PFSK-1 (cell line): ENCODE measurements around the gene MPP3.

Experiments used
- FOXP2 ChIP-seq: optimal IDR thresholded peaks from 2 replicates; pipeline ENCODE3; 2011; ENCODE audit warnings: borderline replicate concordance, control low read depth, inconsistent platforms; ENCODE audit not compliant: insufficient read depth; ENCODE audit errors: extremely low read length, extremely low read depth
- POLR2AphosphoS5 ChIP-seq: IDR thresholded peaks from 2 replicates; pipeline ENCODE4 v1.6.1; 2012; ENCODE audit warnings: low read depth, mild to moderate bottlenecking, control low read depth, low read length, moderate library complexity
- TAF1 ChIP-seq: IDR thresholded peaks from 2 replicates; pipeline ENCODE4 v1.6.1; 2012; ENCODE audit warnings: low read length, control low read depth, borderline replicate concordance; ENCODE audit not compliant: insufficient read depth

GRCh38 chr17:43784628-43785101 lies 48.3 kb downstream of the MPP3 start:
- TF ChIP-seq TAF1: no peak
- TF ChIP-seq FOXP2: no peak
- no peak for TF ChIP-seq POLR2AphosphoS5
